Omental fat pad (tissue), 4 donors: ENCODE data around the gene MAGI2. TPM values are rescaled to one million over a fixed set of nuclear protein-coding genes. Genes with fewer than 3 reads are reported as not detected.

Source experiments
- ATAC-seq: fragments of 150-250 bp; one replicate; pipeline ENCODE4 v1.9.1; 2016; ENCODE audit warnings: mild to moderate bottlenecking, moderate library complexity; ENCODE audit not compliant: low FRiP score
- DNase-seq: peaks from one replicate; pipeline ENCODE4 v3.0.0-alpha.2; 2019; ENCODE audit warnings: low spot score
- total RNA-seq, 4 donors: library from RNA; depleted of rRNA; stranded (reverse); fragments of >200 nt; gene quantifications; one replicate each; pipeline ENCODE4 v1.1.0, GENCODE V29; 2016
- TF ChIP-seq, protein P1 (sequence below), 3 donors: fragments of 450-650 bp; IDR thresholded peaks; one replicate each; pipeline ENCODE4 v1.5.1; 2016 to 2017; ENCODE audit warnings: antibody characterized with exemption in 3 of 3, mild to moderate bottlenecking in 3 of 3, moderate library complexity in 2 of 3

Gene MAGI2
- total RNA-seq, 4 donors from 2014 or later, result 9.3 to 20.6 (median 13.2) TPM

- DNase-seq (no peak), ATAC-seq (no peak)
- TF ChIP-seq, protein P1, sequence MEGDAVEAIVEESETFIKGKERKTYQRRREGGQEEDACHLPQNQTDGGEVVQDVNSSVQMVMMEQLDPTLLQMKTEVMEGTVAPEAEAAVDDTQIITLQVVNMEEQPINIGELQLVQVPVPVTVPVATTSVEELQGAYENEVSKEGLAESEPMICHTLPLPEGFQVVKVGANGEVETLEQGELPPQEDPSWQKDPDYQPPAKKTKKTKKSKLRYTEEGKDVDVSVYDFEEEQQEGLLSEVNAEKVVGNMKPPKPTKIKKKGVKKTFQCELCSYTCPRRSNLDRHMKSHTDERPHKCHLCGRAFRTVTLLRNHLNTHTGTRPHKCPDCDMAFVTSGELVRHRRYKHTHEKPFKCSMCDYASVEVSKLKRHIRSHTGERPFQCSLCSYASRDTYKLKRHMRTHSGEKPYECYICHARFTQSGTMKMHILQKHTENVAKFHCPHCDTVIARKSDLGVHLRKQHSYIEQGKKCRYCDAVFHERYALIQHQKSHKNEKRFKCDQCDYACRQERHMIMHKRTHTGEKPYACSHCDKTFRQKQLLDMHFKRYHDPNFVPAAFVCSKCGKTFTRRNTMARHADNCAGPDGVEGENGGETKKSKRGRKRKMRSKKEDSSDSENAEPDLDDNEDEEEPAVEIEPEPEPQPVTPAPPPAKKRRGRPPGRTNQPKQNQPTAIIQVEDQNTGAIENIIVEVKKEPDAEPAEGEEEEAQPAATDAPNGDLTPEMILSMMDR (IDR thresholded peaks at IDR 0.05), result no peak
Observed at GRCh38 chr7:78845155-78845554, 608.3 kb downstream of the MAGI2 start.

DNA sequence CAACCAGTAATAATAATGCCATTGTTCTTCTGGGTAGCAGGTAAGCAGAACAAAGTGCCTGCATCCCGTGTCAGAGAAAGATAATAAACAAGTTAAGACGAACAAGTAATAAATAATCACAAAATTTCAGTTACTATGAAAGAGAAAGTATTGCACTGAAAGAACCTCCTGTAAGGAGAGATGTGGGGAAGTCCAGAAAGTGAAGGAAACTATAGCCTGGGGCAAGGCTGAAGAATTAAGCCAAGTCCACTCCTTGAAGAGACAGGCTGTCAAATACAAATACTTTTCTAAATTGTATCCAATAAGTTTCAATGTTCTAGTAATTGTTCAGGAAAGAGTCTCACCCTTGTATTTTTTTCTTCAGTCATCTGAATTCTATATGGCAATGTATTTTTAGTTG is 611.4 kb downstream of the MAGI2 start:
- TF ChIP-seq, protein P1 (IDR thresholded peaks at IDR 0.05), result no peak
- DNase-seq (no peak), ATAC-seq (no peak)

DNA sequence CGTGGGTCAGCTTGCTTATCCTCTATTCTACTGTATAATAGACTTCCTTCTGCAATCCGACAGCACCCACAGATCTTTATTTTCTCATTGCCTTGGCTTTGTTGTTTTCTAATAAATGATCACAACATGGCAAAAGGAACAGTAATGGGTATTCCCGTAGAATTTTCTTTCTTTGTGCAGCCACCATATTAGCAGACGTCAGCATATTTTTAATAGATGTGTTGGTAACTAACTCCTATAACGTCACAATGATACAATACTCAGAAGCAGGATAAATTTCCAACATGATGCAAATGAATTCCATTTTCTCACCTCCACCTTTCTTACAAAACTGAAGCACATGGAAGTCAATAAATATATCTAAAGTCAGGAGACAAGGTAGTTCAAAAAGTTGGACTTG is 617.6 kb downstream of the MAGI2 start:
- ATAC-seq, result no peak
- TF ChIP-seq, protein P1 (IDR thresholded peaks at IDR 0.05), result no peak
- DNase-seq, result no peak

DNA sequence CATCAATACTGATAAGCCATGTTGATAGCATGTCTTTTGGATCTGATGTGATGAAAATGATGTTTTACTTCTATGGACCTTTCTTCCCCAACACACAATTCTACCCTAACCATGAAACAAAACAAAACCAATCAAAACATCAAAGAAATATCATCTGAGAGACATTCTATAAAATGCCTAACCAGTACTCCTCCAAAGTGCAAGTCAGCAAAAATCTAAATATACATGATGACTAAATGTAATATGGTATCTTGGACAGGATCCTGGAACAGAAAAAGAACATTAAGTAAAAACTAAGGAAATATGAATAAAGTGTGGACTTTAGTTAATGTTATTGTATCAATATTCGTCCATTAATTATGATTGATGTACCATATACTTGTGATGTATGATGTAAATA is 625.1 kb downstream of the MAGI2 start:
- TF ChIP-seq, protein P1 (IDR thresholded peaks at IDR 0.05), result no peak
- DNase-seq, result no peak
- no peak for ATAC-seq

GRCh38 chr7:78803501-78804127 is 649.9 kb downstream of the MAGI2 start:
- TF ChIP-seq, protein P1 (IDR thresholded peaks at IDR 0.05), result no peak
- no peak for DNase-seq
- ATAC-seq, result no peak

- DNase-seq (no peak), ATAC-seq (no peak)
- TF ChIP-seq, protein P1 (IDR thresholded peaks at IDR 0.05), result no peak
Observed at GRCh38 chr7:78794101-78794500, 659.4 kb downstream of the MAGI2 start.

- TF ChIP-seq, protein P1 (IDR thresholded peaks at IDR 0.05), result no peak
- DNase-seq (no peak), ATAC-seq (no peak)
Observed at GRCh38 chr7:78792624-78793023, 660.8 kb downstream of the MAGI2 start.
